Hepatocyte (in vitro differentiated cells): ENCODE data around the gene OXER1.

Experiments
- CTCF ChIP-seq: fragments of 200-600 bp; sonication (generic); IDR thresholded peaks from 2 replicates; pipeline ENCODE4 v1.5.1; 2016; ENCODE audit warnings: antibody characterized with exemption, mild to moderate bottlenecking; ENCODE audit not compliant: poor library complexity
- EZH2 ChIP-seq: fragments of 200-600 bp; sonication (generic); IDR thresholded peaks from 2 replicates; pipeline ENCODE4 v1.6.1; 2016; ENCODE audit warnings: antibody characterized with exemption, mild to moderate bottlenecking, borderline replicate concordance

DNA sequence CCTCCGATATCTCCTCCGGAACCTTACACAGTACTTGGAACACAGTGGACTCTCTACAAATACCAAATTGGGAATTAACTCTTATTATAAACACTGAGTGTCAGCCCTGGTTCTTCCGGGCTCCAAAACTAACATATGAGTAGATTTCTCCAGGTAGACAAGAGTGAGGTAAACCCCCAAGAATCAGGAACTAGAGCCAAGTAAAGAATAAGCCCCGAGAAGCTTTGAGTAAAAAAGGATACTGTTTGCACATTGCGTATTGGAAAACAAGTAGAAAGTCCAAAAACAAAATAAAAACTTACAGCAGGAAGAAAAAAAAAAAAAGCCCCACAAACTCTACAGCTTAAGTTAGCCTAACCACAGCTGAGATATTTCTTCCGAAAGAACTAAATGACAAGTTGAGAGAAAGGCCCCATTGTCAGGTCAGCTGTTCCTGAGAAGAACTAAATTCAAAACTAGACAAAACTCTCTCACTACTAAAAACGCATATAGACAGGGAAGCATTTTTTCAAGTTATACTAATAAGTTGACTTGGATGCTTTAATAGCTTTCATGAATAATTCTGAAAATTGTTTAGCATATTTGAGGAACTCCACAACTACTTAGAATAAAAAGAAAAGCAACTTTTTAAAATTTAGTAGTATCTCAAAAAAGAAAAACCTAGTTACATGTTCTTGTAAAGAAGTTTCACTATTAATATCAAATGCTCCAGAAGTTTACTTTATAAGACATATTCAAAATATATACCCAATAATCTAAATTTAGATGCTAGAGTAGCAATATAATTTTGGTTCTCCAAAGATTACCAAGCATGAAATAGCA, 32.7 kb upstream of the OXER1 start:
- TF ChIP-seq CTCF (no peak), EZH2 (no peak)
